HG02610 (cell line): ENCODE results near the gene USP50.
A peak's percentile ranks its signal among the peaks of the same experiment; 100 is the strongest.
"Not testable (repeated sequence)": the region's sequence is repeated elsewhere in the genome, so short reads cannot be mapped to it uniquely, and the experiment has no call there.

Experiments used
- ATAC-seq: cut with Tn5 transposase; IDR thresholded peaks from one replicate; pipeline ENCODE4 v1.9.1; 2021; ENCODE audit warnings: mild to moderate bottlenecking, moderate library complexity; ENCODE audit not compliant: unreplicated experiment

USP50 gene

DNA sequence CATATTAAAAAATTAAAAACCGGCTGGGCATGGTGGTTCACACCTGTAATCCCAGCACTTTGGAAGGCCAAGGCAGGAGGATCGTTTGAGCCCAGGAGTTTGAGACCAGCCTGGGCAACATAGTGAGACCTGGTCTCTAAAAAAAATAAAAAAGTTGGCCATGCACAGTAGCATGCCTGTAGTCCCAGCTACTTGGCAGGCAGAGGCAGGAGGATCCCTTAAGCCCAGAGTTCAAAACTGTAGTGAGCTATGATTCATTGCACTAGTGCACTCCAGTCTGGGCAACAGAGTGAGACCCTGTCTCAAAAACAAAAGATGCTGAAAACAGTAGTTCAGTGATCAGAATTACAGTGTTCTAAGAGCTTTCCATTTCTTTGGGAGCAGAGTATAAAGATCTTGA is 40.8 kb downstream of the USP50 start:
- ATAC-seq, result not testable (repeated sequence)

GRCh38 chr15:50503144-50503543 is 43.3 kb downstream of the USP50 start:
- ATAC-seq, result no peak

DNA sequence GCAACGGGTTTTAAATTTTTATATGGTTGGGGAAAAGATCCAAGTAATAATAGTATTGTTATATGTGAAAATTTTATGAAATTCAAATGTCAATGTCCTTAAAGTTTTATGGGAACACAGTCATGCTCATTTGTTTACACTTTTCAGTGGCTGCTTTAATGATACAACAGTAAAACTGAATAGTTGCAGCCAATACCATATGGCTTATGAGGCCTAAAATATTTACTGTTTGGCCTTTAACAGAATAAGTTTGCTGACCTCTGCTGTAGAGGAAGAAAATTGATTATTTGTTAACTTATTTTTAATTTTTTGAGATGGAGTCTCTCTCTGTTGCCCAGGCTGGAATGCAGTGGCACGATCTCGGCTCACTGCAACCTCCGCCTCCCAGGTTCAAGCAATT is 44.7 kb downstream of the USP50 start:
- ATAC-seq, result no peak

- ATAC-seq, result no peak
These were observed 46.1 kb downstream of the USP50 start for GRCh38 chr15:50500352-50500751.

- no peak for ATAC-seq
These were observed 49.8 kb downstream of the USP50 start for GRCh38 chr15:50496692-50497091.

- ATAC-seq, result not testable (repeated sequence)
These were observed 51.9 kb downstream of the USP50 start for GRCh38 chr15:50494547-50494946.

GRCh38 chr15:50493625-50494024 is 52.8 kb downstream of the USP50 start:
- ATAC-seq, result no peak

DNA sequence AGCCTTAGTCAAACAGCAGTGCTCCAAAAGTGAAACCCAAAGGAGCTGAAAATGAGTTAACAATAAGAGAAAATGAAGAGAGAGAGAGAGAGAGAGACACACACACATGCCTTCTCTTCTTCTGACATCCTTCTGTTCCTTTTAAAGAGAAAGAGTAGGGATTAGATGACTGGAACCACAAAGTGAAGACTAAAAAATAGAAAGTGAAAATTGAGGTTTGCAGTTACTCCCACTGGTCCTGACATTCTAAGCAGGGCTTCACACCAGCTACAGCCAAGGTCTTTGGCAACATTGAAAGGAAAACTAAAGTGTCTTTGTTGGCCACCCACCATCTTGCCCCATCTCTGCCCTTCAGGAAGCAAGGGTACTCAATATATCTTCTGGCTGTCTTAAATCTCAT is 59.2 kb downstream of the USP50 start:
- ATAC-seq, result peak; percentile 43

- no peak for ATAC-seq
These were observed 61.1 kb downstream of the USP50 start for GRCh38 chr15:50485389-50485788.

GRCh38 chr15:50484781-50485180 is 61.7 kb downstream of the USP50 start:
- ATAC-seq, result peak; percentile 82

- ATAC-seq, result no peak
These were observed 70.3 kb downstream of the USP50 start for GRCh38 chr15:50476143-50476542.

DNA sequence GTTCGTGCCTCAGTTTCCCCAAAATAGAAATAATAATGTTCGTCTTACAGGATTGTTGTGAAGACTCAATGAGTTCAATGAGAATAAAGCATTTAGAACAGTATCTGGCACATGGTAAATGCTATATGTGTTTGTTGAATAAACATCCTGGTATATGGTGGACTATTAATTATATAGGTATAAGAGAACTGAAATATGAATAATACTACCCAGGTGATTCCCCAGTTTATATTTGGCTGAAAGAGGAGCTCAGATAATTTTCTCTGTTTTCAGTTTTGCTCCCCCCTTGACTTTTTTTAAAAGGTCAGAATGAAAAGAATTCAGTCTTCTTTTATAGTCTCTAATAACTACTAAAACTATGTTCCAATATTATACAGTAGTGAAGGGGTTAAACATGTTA is 75.4 kb downstream of the USP50 start:
- no peak for ATAC-seq

DNA sequence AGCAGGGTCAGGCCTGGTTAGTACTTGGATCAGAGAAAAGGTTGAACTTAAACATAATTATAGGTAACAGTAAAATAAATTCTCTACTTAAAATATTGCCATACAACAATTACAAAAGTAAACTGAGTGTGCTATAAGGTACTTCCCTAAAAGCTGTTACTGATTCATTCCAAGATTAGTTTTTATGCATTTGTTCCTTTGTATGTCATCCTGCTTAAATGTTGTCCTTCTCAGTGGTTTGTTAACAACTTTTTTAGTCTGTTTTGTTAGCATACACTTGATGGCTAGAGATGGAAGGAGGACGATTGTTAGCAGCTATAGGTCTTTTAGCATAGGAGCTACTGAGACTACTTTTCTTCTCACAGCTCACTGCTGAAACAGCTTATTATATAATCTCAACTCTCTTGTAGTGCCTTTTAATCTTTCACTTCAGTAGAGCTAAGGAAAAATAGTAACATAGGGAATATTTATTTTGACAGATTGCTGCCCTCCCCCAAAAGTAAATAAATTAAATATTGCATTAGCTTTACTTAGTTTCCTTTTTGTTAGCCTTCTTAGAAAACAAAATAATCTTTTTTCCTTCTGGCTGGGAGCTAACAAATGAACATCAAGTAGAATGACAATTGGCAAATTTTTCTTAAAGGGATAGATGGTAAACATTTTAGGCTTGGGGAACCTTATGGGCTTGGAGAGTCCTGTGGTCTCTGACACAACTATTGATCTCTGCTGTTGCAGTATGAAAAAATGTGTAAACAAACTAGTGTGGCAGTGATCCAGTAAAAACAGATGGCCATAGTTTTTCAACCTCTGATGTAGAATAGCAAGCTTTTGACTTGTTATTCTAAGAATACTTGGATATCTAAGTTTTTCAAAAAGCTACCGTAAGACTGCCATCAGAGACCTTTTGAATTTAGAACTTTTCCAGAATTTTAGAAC is 82.8 kb downstream of the USP50 start:
- peak; percentile 49 for ATAC-seq

DNA sequence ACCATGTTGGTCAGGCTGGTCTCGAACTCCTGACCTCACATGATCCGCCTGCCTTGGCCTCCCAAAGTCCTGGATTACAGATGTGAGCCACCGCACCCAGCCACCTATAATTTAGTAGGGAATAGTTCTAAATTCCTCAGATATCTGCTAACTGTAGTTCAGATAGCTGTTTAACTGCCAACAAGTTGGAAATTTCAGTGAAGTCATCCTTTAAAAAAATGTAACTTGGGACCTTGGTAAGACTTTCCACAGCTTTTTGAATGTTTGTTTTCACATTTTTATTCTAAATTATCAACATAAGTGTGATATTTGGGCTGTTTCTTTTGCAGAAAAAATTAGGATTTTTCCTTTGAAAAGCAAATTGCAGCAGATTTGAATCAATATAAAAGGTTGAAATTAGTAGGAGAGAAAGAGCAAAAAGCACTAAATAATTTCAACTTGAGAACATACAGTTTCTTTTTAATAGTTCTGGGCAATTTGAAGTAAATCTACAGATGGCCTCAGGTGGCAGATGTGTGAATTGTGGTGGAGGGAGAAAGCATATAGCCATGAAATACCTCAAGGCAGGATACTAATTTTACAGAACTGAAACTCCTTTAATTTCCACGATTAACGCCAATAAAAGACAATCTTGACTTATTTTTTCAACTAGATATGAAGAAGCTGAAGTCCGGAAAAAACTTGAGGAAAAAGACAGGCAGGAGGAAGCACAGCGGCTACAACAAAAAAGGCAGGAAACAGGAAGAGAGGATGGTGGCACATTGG is 87.9 kb downstream of the USP50 start:
- no peak for ATAC-seq

DNA sequence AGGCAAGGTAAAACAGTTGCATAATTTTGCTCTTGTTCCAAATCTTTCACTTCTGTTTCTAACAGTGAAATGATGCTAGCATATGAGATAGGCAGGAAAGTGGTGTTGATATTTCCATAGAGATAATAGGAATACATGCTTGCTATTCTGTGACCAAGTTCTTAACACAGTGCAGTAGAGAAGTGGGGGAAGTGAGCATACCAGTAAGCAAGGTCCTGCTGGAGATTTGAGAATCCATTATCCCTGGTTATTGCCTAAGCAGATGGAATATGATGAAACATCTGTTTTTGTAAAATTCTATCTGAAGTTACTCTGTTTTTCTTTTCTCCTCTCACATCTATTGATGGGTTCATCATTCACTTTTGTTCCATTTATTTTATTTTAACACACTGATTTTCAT is 93.5 kb downstream of the USP50 start:
- ATAC-seq, result no peak
